Measurements from ENCODE around the gene RIC3. TPM values are rescaled to one million over a fixed set of nuclear protein-coding genes. Genes with fewer than 3 reads are reported as not detected.

Gene RIC3
- total RNA-seq, 1 experiment from 2014 or later, result 23.7 TPM

DNA sequence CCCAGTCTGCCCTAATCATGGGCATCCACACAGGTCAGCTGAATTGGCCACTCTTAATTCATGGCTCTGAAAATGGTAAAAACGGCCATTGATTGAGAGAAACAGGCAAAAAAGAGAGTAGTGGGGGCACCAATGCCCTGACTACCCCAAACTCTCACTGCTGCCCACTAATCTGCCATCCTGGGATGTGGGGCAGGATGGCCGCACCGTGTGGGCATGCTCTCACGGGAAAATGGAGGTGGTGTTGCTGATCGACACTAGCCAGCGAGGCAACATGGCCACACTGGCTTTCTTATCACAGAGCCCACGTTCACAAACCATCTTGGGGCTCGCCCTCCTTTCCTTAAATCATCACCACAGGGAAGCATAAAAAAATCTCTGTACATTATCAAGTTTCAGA, 99.1 kb downstream of the RIC3 start:
- no peak overlapping the region for H3K4me2 ChIP-seq (ENCODE audit: insufficient read depth, insufficient read length, low read length)
- Mint-ChIP-seq H3K27ac (no peak overlapping the region), H3K4me3 (no peak overlapping the region), H3K4me1 (peaks cover 44 to 53% of the 10 kb centered on the region in 2 experiments), H3K36me3 (ENCODE audit: insufficient read depth in 1 of 3, low read depth in 3 of 3) (no peaks in the 10 kb centered on the region), H3K9me3 (no peaks in the 10 kb centered on the region), H3K27me3 (ENCODE audit: low read depth) (peaks cover 52% of the 10 kb centered on the region)
- no peaks in the 10 kb centered on the region for H3K79me2 ChIP-seq (ENCODE audit: insufficient read depth, low read length)
- no peak overlapping the region for H3T11ph ChIP-seq (ENCODE audit: low read length)
- no CpG with 5 or more reads among the region's 8 CpGs for WGBS (ENCODE audit: extremely low coverage, insufficient read length, low lambda C conversion rate)
- H3K23me2 ChIP-seq (ENCODE audit: insufficient read length, low read depth, low read length, poor library complexity, severe bottlenecking), result no peaks in the 10 kb centered on the region
- H2BK20ac ChIP-seq (ENCODE audit: low read depth, low read length, poor library complexity, severe bottlenecking), result no peak overlapping the region
- no peak overlapping the region for H2AFZ ChIP-seq (ENCODE audit: low read length)
- H2BK12ac ChIP-seq (ENCODE audit: insufficient read length, low read depth, low read length), result no peak overlapping the region
- H3K56ac ChIP-seq (ENCODE audit: insufficient read length, low read depth, low read length), result no peak overlapping the region
- H3K23ac ChIP-seq (ENCODE audit: insufficient read length, low read depth, low read length), result peak overlapping the region; percentile 40
- H3K9ac ChIP-seq (ENCODE audit: extremely low read depth, insufficient read length, low read length), result no peak overlapping the region
- TF ChIP-seq CTCF (conservative IDR thresholded peaks at IDR 0.05), result no peak
- H3K9me3 ChIP-seq (ENCODE audit: control insufficient read depth, low read depth, low read length), result no peaks in the 10 kb centered on the region
- H3K27me3 ChIP-seq (ENCODE audit: insufficient read depth, low read length), result no peaks in the 10 kb centered on the region; the same call in 1 of the 2 replicates
- no peaks in the 10 kb centered on the region for H3K79me1 ChIP-seq (ENCODE audit: insufficient read depth, low read depth, low read length, poor library complexity, severe bottlenecking)
- peaks cover 8% of the 10 kb centered on the region for H3K4me1 ChIP-seq (ENCODE audit: insufficient read depth, low read length)
- H3K27ac ChIP-seq (ENCODE audit: insufficient read length, low read depth, low read length), result no peak overlapping the region
- H2BK15ac ChIP-seq (ENCODE audit: low read depth, low read length), result no peak overlapping the region
- H2AK5ac ChIP-seq (ENCODE audit: insufficient read length, low read length), result no peak overlapping the region
- H4K8ac ChIP-seq (replicated peaks; ENCODE audit: insufficient read length, low read depth, low read length), result no peak overlapping the region
- no peak overlapping the region for H4K5ac ChIP-seq (ENCODE audit: insufficient read length, low read depth, low read length)
- no peak overlapping the region for H4K91ac ChIP-seq (ENCODE audit: insufficient read length, low read depth, low read length)
- no peak overlapping the region for H3K18ac ChIP-seq (ENCODE audit: insufficient read length, low read depth, low read length)
- no peak overlapping the region for H2BK120ac ChIP-seq (ENCODE audit: low read depth, low read length, poor library complexity, severe bottlenecking)
- H3K14ac ChIP-seq (ENCODE audit: insufficient read depth, low read length), result no peak overlapping the region
- no peak for DNase-seq
- H4K20me1 ChIP-seq (ENCODE audit: control insufficient read depth, insufficient read depth, insufficient read length), result no peaks in the 10 kb centered on the region
- H3K4ac ChIP-seq (ENCODE audit: low read depth, low read length), result no peak overlapping the region
- H2BK5ac ChIP-seq (ENCODE audit: insufficient read length, low read length), result no peak overlapping the region

All from H9 (cell line).